PC-3 (cell line): ENCODE data around the gene CDKN1A. TPM values are rescaled to one million over a fixed set of nuclear protein-coding genes. Genes with fewer than 3 reads are reported as not detected.

Experiments
- ATAC-seq: fragments of 200-7000 bp; cut with Tn5 transposase; 2 replicates; pipeline ENCODE4 v1.9.1; 2020; ENCODE audit warnings: mild to moderate bottlenecking, moderate library complexity
- BruUV-seq: library from RNA; stranded (reverse); fragments of 400-500 nt; replicated peaks from 2 replicates; lab custom pipeline; 2021; lab: Mats Ljungman, UMichigan
- CTCF ChIA-PET: fragments of 300-600 bp; sonication (Branson Sonifier 250); formaldehyde crosslinking; loops from one replicate; lab custom pipeline; 2022; ENCODE audit warnings: antibody characterized with exemption; lab: Charles Lee
- POLR2A ChIA-PET: fragments of 300-600 bp; sonication (Branson Sonifier 250); formaldehyde crosslinking; loops from one replicate; lab custom pipeline; 2022; ENCODE audit warnings: antibody characterized with exemption; ENCODE audit not compliant: unreplicated experiment; lab: Charles Lee
- DNase-seq: peaks from one replicate; pipeline ENCODE4 v3.0.0-alpha.2; 2015
- H2AFZ ChIP-seq: fragments of 300-600 bp; sonication (generic); 2 replicates; pipeline ENCODE4 v1.6.0; 2016; ENCODE audit warnings: antibody characterized with exemption, low read length
- H3F3A ChIP-seq: fragments of 300-600 bp; sonication (generic); one replicate; pipeline ENCODE4 v1.6.0; 2017; ENCODE audit warnings: antibody characterized with exemption, low read length, control low read depth, mild to moderate bottlenecking; ENCODE audit not compliant: unreplicated experiment
- H3K27ac ChIP-seq: fragments of 300-600 bp; sonication (generic); 2 replicates; pipeline ENCODE4 v1.5.1; 2016; ENCODE audit warnings: mild to moderate bottlenecking, low read length
- H3K27me3 ChIP-seq: fragments of 300-600 bp; sonication (generic); 2 replicates; pipeline ENCODE4 v1.6.1; 2016; ENCODE audit warnings: low read length, mixed read lengths
- H3K36me3 ChIP-seq: fragments of 300-600 bp; sonication (generic); 2 replicates; pipeline ENCODE4 v1.6.1; 2016; ENCODE audit warnings: low read depth, mixed run types, low read length, mixed read lengths
- H3K4me1 ChIP-seq: fragments of 300-600 bp; sonication (generic); 2 replicates; pipeline ENCODE4 v1.5.1; 2016; ENCODE audit warnings: low read length; ENCODE audit not compliant: insufficient read depth
- H3K4me2 ChIP-seq: fragments of 300-600 bp; sonication (generic); 2 replicates; pipeline ENCODE4 v1.6.0; 2016; ENCODE audit warnings: low read length
- H3K4me3 ChIP-seq: fragments of 300-600 bp; sonication (generic); 2 replicates; pipeline ENCODE4 v1.5.1; 2016; ENCODE audit warnings: mild to moderate bottlenecking, low read length, mixed read lengths
- H3K79me2 ChIP-seq: fragments of 300-600 bp; sonication (generic); 2 replicates; pipeline ENCODE4 v1.6.1; 2017; ENCODE audit warnings: low read length, mixed read lengths
- H3K9ac ChIP-seq: fragments of 300-600 bp; sonication (generic); 2 replicates; pipeline ENCODE4 v1.6.0; 2016; ENCODE audit warnings: mild to moderate bottlenecking, low read length
- H3K9me2 ChIP-seq: fragments of 300-600 bp; sonication (generic); replicated peaks from 2 replicates; pipeline ENCODE4 v1.6.1; 2016; ENCODE audit warnings: mixed run types, low read length, mixed read lengths
- H3K9me3 ChIP-seq: fragments of 300-600 bp; sonication (generic); 2 replicates; pipeline ENCODE4 v1.6.1; 2016; ENCODE audit warnings: low read length, mixed read lengths
- H4K20me1 ChIP-seq: fragments of 300-600 bp; sonication (generic); 2 replicates; pipeline ENCODE4 v1.6.1; 2016; ENCODE audit warnings: low read length, mixed read lengths
- CTCF ChIP-seq: fragments of 300-600 bp; sonication (generic); conservative IDR thresholded peaks from 2 replicates; pipeline ENCODE4 v1.5.1; 2017; ENCODE audit warnings: antibody characterized with exemption, low read depth, mild to moderate bottlenecking, low read length
- EZH2 ChIP-seq: fragments of 300-600 bp; sonication (generic); IDR thresholded peaks from one replicate; pipeline ENCODE4 v1.6.1; 2017; ENCODE audit warnings: antibody characterized with exemption, mild to moderate bottlenecking, low read length; ENCODE audit not compliant: unreplicated experiment
- EZH2phosphoT487 ChIP-seq: fragments of 300-600 bp; sonication (generic); IDR thresholded peaks from 2 replicates; pipeline ENCODE4 v1.6.1; 2018; ENCODE audit warnings: mild to moderate bottlenecking, antibody characterized with exemption, low read length, borderline replicate concordance
- intact Hi-C: fragments of 100-400 bp; cut with micrococcal nuclease; formaldehyde crosslinking; loops from 2 replicates; pipeline ENCODE4 v1.9.0; 2023
- total RNA-seq: library from RNA; depleted of rRNA; stranded (reverse); fragments of >200 nt; gene quantifications from 2 replicates; pipeline ENCODE4 v1.2.3, GENCODE V29; 2014

CDKN1A gene
- total RNA-seq, 1 experiment from 2014 or later: 79.5 TPM

- DNase-seq: no peak
- Histone ChIP-seq H3K9me2 (no peaks in the 10 kb centered on the region), H3K27ac (no peak overlapping the region), H4K20me1 (no peaks in the 10 kb centered on the region), H3K4me2 (no peak overlapping the region), H3K27me3 (no peaks in the 10 kb centered on the region), H3K9me3 (no peaks in the 10 kb centered on the region), H3K4me3 (no peak overlapping the region), H2AFZ (no peak overlapping the region), H3K4me1 (peaks cover 13% of the 10 kb centered on the region), H3K9ac (no peak overlapping the region), H3K36me3 (peaks cover 12% of the 10 kb centered on the region), H3K79me2 (0 out of 2 replicates have a peak, but pooled peaks cover 9% of the 10 kb centered on the region), H3F3A (no peaks in the 10 kb centered on the region)
- ChIA-PET POLR2A (interaction anchor here (0.7 kb wide), 1 partner anchor 248 kb away, joined by 3 read pairs; no protein-coding TSS in a partner anchor), CTCF (no interaction called here)
- BruUV-seq: no TSS peak
- no peak for TF ChIP-seq EZH2phosphoT487
- TF ChIP-seq EZH2: no peak
- no peak for TF ChIP-seq CTCF
- intact Hi-C loops: no loop called here
- ATAC-seq: no peak
These were observed 10.2 kb downstream of the CDKN1A start for GRCh38 chr6:36688739-36689075.

GRCh38 chr6:36691011-36691410 lies 12.5 kb downstream of the CDKN1A start:
- H3K4me2 ChIP-seq: no peak overlapping the region
- peaks cover 12% of the 10 kb centered on the region for H3K4me1 ChIP-seq
- no peak overlapping the region for H3K4me3 ChIP-seq
- H3K9me3 ChIP-seq: no peaks in the 10 kb centered on the region
- no peak overlapping the region for H3K9ac ChIP-seq
- H3K27me3 ChIP-seq: no peaks in the 10 kb centered on the region
- DNase-seq: peak; percentile 58
- H3K9me2 ChIP-seq: no peaks in the 10 kb centered on the region
- no peak overlapping the region for H2AFZ ChIP-seq
- no peaks in the 10 kb centered on the region for H4K20me1 ChIP-seq
- no peaks in the 10 kb centered on the region; the same call in 1 of the 2 replicates for H3K36me3 ChIP-seq
- ATAC-seq: no peak
- no peaks in the 10 kb centered on the region for H3K79me2 ChIP-seq
- BruUV-seq: no TSS peak
- no peak for TF ChIP-seq CTCF
- TF ChIP-seq EZH2phosphoT487: no peak
- no peak for TF ChIP-seq EZH2
- intact Hi-C loops: no loop called here
- POLR2A ChIA-PET: no interaction called here
- CTCF ChIA-PET: no interaction called here
- no peak overlapping the region for H3K27ac ChIP-seq
- no peaks in the 10 kb centered on the region for H3F3A ChIP-seq

- BruUV-seq: no TSS peak
- TF ChIP-seq EZH2phosphoT487 (no peak), CTCF (no peak), EZH2 (no peak)
- no peak overlapping the region for H3K4me2 ChIP-seq
- DNase-seq (no peak), ATAC-seq (no peak)
- H2AFZ ChIP-seq: no peak overlapping the region
- no peak overlapping the region for H3K9ac ChIP-seq
- H3K79me2 ChIP-seq: no peaks in the 10 kb centered on the region
- intact Hi-C loops: no loop called here
- ChIA-PET CTCF (no interaction called here), POLR2A (no interaction called here)
- H3K27ac ChIP-seq: no peak overlapping the region
- no peaks in the 10 kb centered on the region for H3K9me3 ChIP-seq
- H4K20me1 ChIP-seq: no peaks in the 10 kb centered on the region
- no peak overlapping the region for H3K4me3 ChIP-seq
- no peaks in the 10 kb centered on the region; the same call in 1 of the 2 replicates for H3K36me3 ChIP-seq
- no peaks in the 10 kb centered on the region for H3K9me2 ChIP-seq
- H3K27me3 ChIP-seq: no peaks in the 10 kb centered on the region
- H3K4me1 ChIP-seq: peaks cover 12% of the 10 kb centered on the region
- no peaks in the 10 kb centered on the region for H3F3A ChIP-seq
These were observed 13.1 kb downstream of the CDKN1A start for GRCh38 chr6:36691612-36692011.
